PC-3 (cell line): Measurements from ENCODE around the gene SEC62. TPM values are rescaled to one million over a fixed set of nuclear protein-coding genes. Genes with fewer than 3 reads are reported as not detected.

Experiments used
- ATAC-seq: fragments of 200-7000 bp; cut with Tn5 transposase; 2 replicates; pipeline ENCODE4 v1.9.1; 2020; ENCODE audit warnings: mild to moderate bottlenecking, moderate library complexity
- BruUV-seq: library from RNA; stranded (reverse); fragments of 400-500 nt; replicated peaks from 2 replicates; lab custom pipeline; 2021; lab: Mats Ljungman, UMichigan
- CTCF ChIA-PET: fragments of 300-600 bp; sonication (Branson Sonifier 250); formaldehyde crosslinking; loops from one replicate; lab custom pipeline; 2022; ENCODE audit warnings: antibody characterized with exemption; lab: Charles Lee
- POLR2A ChIA-PET: fragments of 300-600 bp; sonication (Branson Sonifier 250); formaldehyde crosslinking; loops from one replicate; lab custom pipeline; 2022; ENCODE audit warnings: antibody characterized with exemption; ENCODE audit not compliant: unreplicated experiment; lab: Charles Lee
- DNase-seq: peaks from one replicate; pipeline ENCODE4 v3.0.0-alpha.2; 2015
- H2AFZ ChIP-seq: fragments of 300-600 bp; sonication (generic); 2 replicates; pipeline ENCODE4 v1.6.0; 2016; ENCODE audit warnings: antibody characterized with exemption, low read length
- H3F3A ChIP-seq: fragments of 300-600 bp; sonication (generic); one replicate; pipeline ENCODE4 v1.6.0; 2017; ENCODE audit warnings: antibody characterized with exemption, low read length, control low read depth, mild to moderate bottlenecking; ENCODE audit not compliant: unreplicated experiment
- H3K27ac ChIP-seq: fragments of 300-600 bp; sonication (generic); 2 replicates; pipeline ENCODE4 v1.5.1; 2016; ENCODE audit warnings: mild to moderate bottlenecking, low read length
- H3K27me3 ChIP-seq: fragments of 300-600 bp; sonication (generic); 2 replicates; pipeline ENCODE4 v1.6.1; 2016; ENCODE audit warnings: low read length, mixed read lengths
- H3K36me3 ChIP-seq: fragments of 300-600 bp; sonication (generic); 2 replicates; pipeline ENCODE4 v1.6.1; 2016; ENCODE audit warnings: low read depth, mixed run types, low read length, mixed read lengths
- H3K4me1 ChIP-seq: fragments of 300-600 bp; sonication (generic); 2 replicates; pipeline ENCODE4 v1.5.1; 2016; ENCODE audit warnings: low read length; ENCODE audit not compliant: insufficient read depth
- H3K4me2 ChIP-seq: fragments of 300-600 bp; sonication (generic); 2 replicates; pipeline ENCODE4 v1.6.0; 2016; ENCODE audit warnings: low read length
- H3K4me3 ChIP-seq: fragments of 300-600 bp; sonication (generic); 2 replicates; pipeline ENCODE4 v1.5.1; 2016; ENCODE audit warnings: mild to moderate bottlenecking, low read length, mixed read lengths
- H3K79me2 ChIP-seq: fragments of 300-600 bp; sonication (generic); 2 replicates; pipeline ENCODE4 v1.6.1; 2017; ENCODE audit warnings: low read length, mixed read lengths
- H3K9ac ChIP-seq: fragments of 300-600 bp; sonication (generic); 2 replicates; pipeline ENCODE4 v1.6.0; 2016; ENCODE audit warnings: mild to moderate bottlenecking, low read length
- H3K9me2 ChIP-seq: fragments of 300-600 bp; sonication (generic); replicated peaks from 2 replicates; pipeline ENCODE4 v1.6.1; 2016; ENCODE audit warnings: mixed run types, low read length, mixed read lengths
- H3K9me3 ChIP-seq: fragments of 300-600 bp; sonication (generic); 2 replicates; pipeline ENCODE4 v1.6.1; 2016; ENCODE audit warnings: low read length, mixed read lengths
- H4K20me1 ChIP-seq: fragments of 300-600 bp; sonication (generic); 2 replicates; pipeline ENCODE4 v1.6.1; 2016; ENCODE audit warnings: low read length, mixed read lengths
- EZH2 ChIP-seq: fragments of 300-600 bp; sonication (generic); IDR thresholded peaks from one replicate; pipeline ENCODE4 v1.6.1; 2017; ENCODE audit warnings: antibody characterized with exemption, mild to moderate bottlenecking, low read length; ENCODE audit not compliant: unreplicated experiment
- EZH2phosphoT487 ChIP-seq: fragments of 300-600 bp; sonication (generic); IDR thresholded peaks from 2 replicates; pipeline ENCODE4 v1.6.1; 2018; ENCODE audit warnings: mild to moderate bottlenecking, antibody characterized with exemption, low read length, borderline replicate concordance
- intact Hi-C: fragments of 100-400 bp; cut with micrococcal nuclease; formaldehyde crosslinking; loops from 2 replicates; pipeline ENCODE4 v1.9.0; 2023
- total RNA-seq: library from RNA; depleted of rRNA; stranded (reverse); fragments of >200 nt; gene quantifications from 2 replicates; pipeline ENCODE4 v1.2.3, GENCODE V29; 2014
- TF ChIP-seq, protein P1 (sequence below): fragments of 300-600 bp; sonication (generic); conservative IDR thresholded peaks from 2 replicates; pipeline ENCODE4 v1.5.1; 2017; ENCODE audit warnings: antibody characterized with exemption, low read depth, mild to moderate bottlenecking, low read length

The SEC62 gene
- total RNA-seq, 1 experiment from 2014 or later = 31.8 TPM

DNA sequence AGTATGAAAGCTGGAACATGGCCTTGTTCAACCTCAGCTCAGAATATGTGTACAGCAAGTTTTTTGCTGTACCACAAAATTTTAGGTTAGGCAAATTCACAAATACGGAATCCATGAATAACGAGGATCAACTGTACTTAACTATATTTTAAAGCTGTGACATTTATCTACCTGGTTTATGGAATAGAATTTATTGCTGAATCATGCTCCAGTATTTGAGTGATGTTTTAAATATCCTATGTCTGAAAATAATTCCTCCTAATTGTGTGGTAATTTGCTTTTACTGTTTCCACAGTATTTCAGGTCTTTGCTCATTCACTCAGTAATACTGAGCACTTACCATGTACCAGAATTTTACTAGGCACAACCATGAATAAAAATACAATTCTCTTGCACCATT, 29.5 kb downstream of the SEC62 start:
- no TSS peak for BruUV-seq
- intact Hi-C loops = no loop called here
- ChIA-PET POLR2A (no interaction called here), CTCF (no interaction called here)
- Histone ChIP-seq H3F3A (no peaks in the 10 kb centered on the region), H3K79me2 (no peaks in the 10 kb centered on the region), H3K4me2 (no peak overlapping the region), H3K9me3 (no peaks in the 10 kb centered on the region), H3K27ac (no peak overlapping the region), H3K4me1 (no peaks in the 10 kb centered on the region), H3K27me3 (no peaks in the 10 kb centered on the region), H3K36me3 (peaks cover 22% of the 10 kb centered on the region), H3K9me2 (no peaks in the 10 kb centered on the region), H2AFZ (no peak overlapping the region), H3K9ac (no peak overlapping the region), H4K20me1 (no peaks in the 10 kb centered on the region), H3K4me3 (no peak overlapping the region)
- TF ChIP-seq EZH2 = no peak
- no peak for TF ChIP-seq EZH2phosphoT487
- TF ChIP-seq, protein P1, sequence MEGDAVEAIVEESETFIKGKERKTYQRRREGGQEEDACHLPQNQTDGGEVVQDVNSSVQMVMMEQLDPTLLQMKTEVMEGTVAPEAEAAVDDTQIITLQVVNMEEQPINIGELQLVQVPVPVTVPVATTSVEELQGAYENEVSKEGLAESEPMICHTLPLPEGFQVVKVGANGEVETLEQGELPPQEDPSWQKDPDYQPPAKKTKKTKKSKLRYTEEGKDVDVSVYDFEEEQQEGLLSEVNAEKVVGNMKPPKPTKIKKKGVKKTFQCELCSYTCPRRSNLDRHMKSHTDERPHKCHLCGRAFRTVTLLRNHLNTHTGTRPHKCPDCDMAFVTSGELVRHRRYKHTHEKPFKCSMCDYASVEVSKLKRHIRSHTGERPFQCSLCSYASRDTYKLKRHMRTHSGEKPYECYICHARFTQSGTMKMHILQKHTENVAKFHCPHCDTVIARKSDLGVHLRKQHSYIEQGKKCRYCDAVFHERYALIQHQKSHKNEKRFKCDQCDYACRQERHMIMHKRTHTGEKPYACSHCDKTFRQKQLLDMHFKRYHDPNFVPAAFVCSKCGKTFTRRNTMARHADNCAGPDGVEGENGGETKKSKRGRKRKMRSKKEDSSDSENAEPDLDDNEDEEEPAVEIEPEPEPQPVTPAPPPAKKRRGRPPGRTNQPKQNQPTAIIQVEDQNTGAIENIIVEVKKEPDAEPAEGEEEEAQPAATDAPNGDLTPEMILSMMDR = no peak
- DNase-seq (no peak), ATAC-seq (no peak)

DNA sequence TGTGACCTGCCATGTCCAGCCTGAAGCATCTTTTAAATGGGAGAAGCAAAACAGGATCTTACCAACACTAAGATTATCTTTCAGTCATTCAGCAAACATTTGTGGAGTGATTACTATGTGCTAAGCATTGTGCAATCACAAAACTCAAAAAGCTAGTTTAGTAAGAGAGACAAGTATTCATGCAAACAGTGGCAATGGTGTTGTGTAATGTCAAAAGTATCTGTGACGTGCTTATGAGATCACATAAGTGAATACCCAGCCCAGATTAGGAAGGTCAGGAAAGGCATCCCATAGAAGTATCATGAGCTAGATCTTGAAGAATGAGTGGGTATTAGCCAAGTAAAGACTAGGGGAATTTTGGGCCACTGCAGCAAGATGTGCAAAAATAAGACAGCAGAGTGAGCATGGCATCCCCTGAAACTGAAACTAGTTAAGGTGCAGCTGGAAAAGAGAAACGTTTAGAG, 32.1 kb downstream of the SEC62 start:
- TF ChIP-seq EZH2 (no peak), EZH2phosphoT487 (no peak)
- TF ChIP-seq, protein P1 = no peak
- no peak for ATAC-seq
- ChIA-PET CTCF (no interaction called here), POLR2A (no interaction called here)
- Histone ChIP-seq H3K27me3 (no peaks in the 10 kb centered on the region), H3K4me2 (no peak overlapping the region), H3K79me2 (no peaks in the 10 kb centered on the region), H3K4me1 (no peaks in the 10 kb centered on the region), H3K9me3 (no peaks in the 10 kb centered on the region), H2AFZ (no peak overlapping the region), H3K36me3 (0 out of 2 replicates have a peak, but pooled peaks cover 6% of the 10 kb centered on the region), H3F3A (no peaks in the 10 kb centered on the region), H3K4me3 (no peak overlapping the region), H4K20me1 (no peaks in the 10 kb centered on the region), H3K9me2 (no peaks in the 10 kb centered on the region), H3K9ac (no peak overlapping the region), H3K27ac (no peak overlapping the region)
- DNase-seq = peak; percentile 62
- intact Hi-C loops = no loop called here
- BruUV-seq = no TSS peak

DNA sequence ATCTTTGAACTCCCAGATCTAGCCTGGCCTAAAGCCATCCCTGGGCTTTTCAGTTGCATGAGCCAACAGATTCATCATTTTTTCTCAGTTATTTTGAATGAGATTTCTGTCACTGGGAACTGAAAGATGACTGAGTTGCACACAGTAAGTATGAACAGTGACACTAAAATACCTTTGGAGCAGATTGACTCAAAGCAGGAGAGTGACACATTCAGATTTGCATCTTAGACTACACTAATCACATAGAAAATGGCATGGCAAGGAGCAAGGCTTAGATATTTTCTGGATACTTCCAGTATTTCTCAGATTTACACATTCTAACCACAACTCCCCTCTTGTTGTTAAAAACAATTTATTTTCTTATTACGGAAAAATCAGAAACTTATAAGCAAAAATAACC, 32.8 kb downstream of the SEC62 start:
- POLR2A ChIA-PET = no interaction called here
- intact Hi-C loops = no loop called here
- no peak overlapping the region for H3K4me2 ChIP-seq
- H2AFZ ChIP-seq = no peak overlapping the region
- no peaks in the 10 kb centered on the region for H4K20me1 ChIP-seq
- H3K27me3 ChIP-seq = no peaks in the 10 kb centered on the region
- no peak for DNase-seq
- CTCF ChIA-PET = no interaction called here
- ATAC-seq = no peak
- TF ChIP-seq EZH2phosphoT487 (no peak), EZH2 (no peak)
- TF ChIP-seq, protein P1 = no peak
- no peaks in the 10 kb centered on the region for H3K9me3 ChIP-seq
- no peaks in the 10 kb centered on the region for H3K9me2 ChIP-seq
- BruUV-seq = no TSS peak
- no peaks in the 10 kb centered on the region for H3F3A ChIP-seq
- H3K79me2 ChIP-seq = no peaks in the 10 kb centered on the region
- no peaks in the 10 kb centered on the region for H3K4me1 ChIP-seq
- 0 out of 2 replicates have a peak, but pooled peaks cover 2% of the 10 kb centered on the region for H3K36me3 ChIP-seq
- H3K4me3 ChIP-seq = no peak overlapping the region
- no peak overlapping the region for H3K27ac ChIP-seq
- H3K9ac ChIP-seq = no peak overlapping the region
